ENCODE data around the gene HES2.
A peak's percentile ranks its signal among the peaks of the same experiment; 100 is the strongest.

DNA sequence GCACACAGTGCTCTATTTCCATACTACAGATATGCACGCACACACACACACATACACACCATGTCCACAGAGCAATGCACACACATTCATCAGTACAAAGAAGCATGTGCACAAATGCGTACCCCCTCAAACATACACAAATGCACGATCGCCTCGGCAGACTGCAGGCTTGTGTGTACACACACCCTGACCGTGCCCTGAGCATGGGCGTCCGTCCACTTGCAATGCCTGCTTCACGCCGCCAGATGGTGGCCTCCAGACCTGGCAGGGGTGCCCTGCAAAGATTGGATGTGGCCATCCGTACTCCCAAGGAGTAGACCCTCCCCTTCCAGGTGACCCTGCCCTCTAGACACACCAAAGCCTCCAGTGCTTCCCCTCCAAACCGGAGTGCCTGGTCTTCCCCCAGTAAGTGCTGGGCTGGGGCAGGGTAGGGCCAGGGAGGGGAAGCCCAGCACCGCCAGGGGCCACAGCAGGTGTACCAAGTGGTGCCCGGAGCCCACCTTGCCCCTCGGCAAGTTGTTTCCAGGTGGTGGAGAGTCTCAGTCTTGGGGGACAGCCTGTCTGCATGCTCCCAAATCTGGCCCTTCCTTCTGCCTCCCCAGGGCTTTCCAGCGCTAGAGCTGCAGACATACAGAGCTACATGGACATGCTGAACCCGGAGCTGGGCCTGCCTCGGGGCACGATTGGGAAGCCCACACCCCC is 25.5 kb upstream of the HES2 start:
- TF ChIP-seq, protein P1, sequence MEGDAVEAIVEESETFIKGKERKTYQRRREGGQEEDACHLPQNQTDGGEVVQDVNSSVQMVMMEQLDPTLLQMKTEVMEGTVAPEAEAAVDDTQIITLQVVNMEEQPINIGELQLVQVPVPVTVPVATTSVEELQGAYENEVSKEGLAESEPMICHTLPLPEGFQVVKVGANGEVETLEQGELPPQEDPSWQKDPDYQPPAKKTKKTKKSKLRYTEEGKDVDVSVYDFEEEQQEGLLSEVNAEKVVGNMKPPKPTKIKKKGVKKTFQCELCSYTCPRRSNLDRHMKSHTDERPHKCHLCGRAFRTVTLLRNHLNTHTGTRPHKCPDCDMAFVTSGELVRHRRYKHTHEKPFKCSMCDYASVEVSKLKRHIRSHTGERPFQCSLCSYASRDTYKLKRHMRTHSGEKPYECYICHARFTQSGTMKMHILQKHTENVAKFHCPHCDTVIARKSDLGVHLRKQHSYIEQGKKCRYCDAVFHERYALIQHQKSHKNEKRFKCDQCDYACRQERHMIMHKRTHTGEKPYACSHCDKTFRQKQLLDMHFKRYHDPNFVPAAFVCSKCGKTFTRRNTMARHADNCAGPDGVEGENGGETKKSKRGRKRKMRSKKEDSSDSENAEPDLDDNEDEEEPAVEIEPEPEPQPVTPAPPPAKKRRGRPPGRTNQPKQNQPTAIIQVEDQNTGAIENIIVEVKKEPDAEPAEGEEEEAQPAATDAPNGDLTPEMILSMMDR (IDR thresholded peaks at IDR 0.05): peak; percentile 50 to 83 (median 65)
- TF ChIP-seq POLR2AphosphoS5 (IDR thresholded peaks at IDR 0.05): no peak
- no peak for TF ChIP-seq EP300 (IDR thresholded peaks at IDR 0.05; ENCODE audit: low read depth)
- TF ChIP-seq POLR2A (IDR thresholded peaks at IDR 0.05): no peak

Measured in transverse colon (tissue), 4 donors.